Measurements from ENCODE around the gene THAP4. TPM values are rescaled to one million over a fixed set of nuclear protein-coding genes. Genes with fewer than 3 reads are reported as not detected.

The THAP4 gene
- total and polyA plus RNA-seq, 3 experiments from 2014 or later, result 42.3 to 51.9 (median 51.4) TPM

GRCh38 chr2:241639385-241639784 is 2.4 kb upstream of the THAP4 start:
- no peaks in the 10 kb centered on the region for H3K36me3 ChIP-seq (ENCODE audit: insufficient read depth, low read length)
- Mint-ChIP-seq H3K9me3 (no peaks in the 10 kb centered on the region), H3K4me3 (peak overlapping the region in 5 of 7 donors; percentile 31 to 94 (median 60)), H3K4me1 (peaks cover 44 to 75% (median 64%) of the 10 kb centered on the region in 3 donors), H3K27ac (peak overlapping the region in 3 of 8 donors; percentile 25 to 64 (median 54)), H3K27me3 (no peaks in the 10 kb centered on the region), H3K36me3 (peaks cover 0 to 20% (median 0%) of the 10 kb centered on the region in 3 donors)
- H3K4me3 ChIP-seq (ENCODE audit: low read length), result peak overlapping the region; percentile 91
- H3K4me1 ChIP-seq (ENCODE audit: insufficient read depth, low read length), result peaks cover 33% of the 10 kb centered on the region
- H3K27ac ChIP-seq (ENCODE audit: low read depth, low read length), result no peak overlapping the region
- H3K9me3 ChIP-seq (ENCODE audit: low read length), result no peaks in the 10 kb centered on the region
- H3K27me3 ChIP-seq (ENCODE audit: insufficient read depth, low read length, poor library complexity, severe bottlenecking), result no peaks in the 10 kb centered on the region
- DNase-seq, result no peak
- CTCF ChIA-PET, result interaction anchor here (1.7 kb wide), 1 partner anchor 20 kb away, joined by 5 read pairs; no protein-coding TSS in a partner anchor
- POLR2A ChIA-PET, result no interaction called here

GRCh38 chr2:241638940-241639339 is 2.0 kb upstream of the THAP4 start:
- Mint-ChIP-seq H3K36me3 (peaks cover 0 to 19% (median 0%) of the 10 kb centered on the region in 3 donors), H3K9me3 (no peaks in the 10 kb centered on the region), H3K4me1 (peaks cover 44 to 70% (median 64%) of the 10 kb centered on the region in 3 donors), H3K4me3 (peak overlapping the region in 6 of 7 donors; percentile 88 to 94 (median 90)), H3K27ac (peak overlapping the region in 7 of 8 donors; percentile 46 to 94 (median 79)), H3K27me3 (no peaks in the 10 kb centered on the region)
- no peaks in the 10 kb centered on the region for H3K9me3 ChIP-seq (ENCODE audit: low read length)
- H3K27me3 ChIP-seq (ENCODE audit: insufficient read depth, low read length, poor library complexity, severe bottlenecking), result no peaks in the 10 kb centered on the region
- no peak overlapping the region for H3K27ac ChIP-seq (ENCODE audit: low read depth, low read length)
- no peaks in the 10 kb centered on the region for H3K36me3 ChIP-seq (ENCODE audit: insufficient read depth, low read length)
- H3K4me3 ChIP-seq (ENCODE audit: low read length), result peak overlapping the region; percentile 91
- H3K4me1 ChIP-seq (ENCODE audit: insufficient read depth, low read length), result peaks cover 33% of the 10 kb centered on the region
- DNase-seq, result no peak
- ChIA-PET POLR2A (interaction anchor here (2.1 to 2.4 kb wide), 2 partner anchors 47 to 63 kb away, joined by 7 to 8 read pairs; partner anchors contain the start of genes DTYMK and ING5), CTCF (interaction anchor here (0.9 to 1.7 kb wide), 2 partner anchors 20 to 28 kb away, joined by 3 to 5 read pairs; no protein-coding TSS in a partner anchor)

GRCh38 chr2:241637795-241638660 is 1.1 kb upstream of the THAP4 start:
- peak; percentile 21 to 57 (median 33) for DNase-seq
- Histone ChIP-seq H3K4me3 (ENCODE audit: low read length) (peak overlapping the region; percentile 91), H3K36me3 (ENCODE audit: insufficient read depth, low read length) (peaks cover 8% of the 10 kb centered on the region), H3K27ac (ENCODE audit: low read depth, low read length) (peak overlapping the region; percentile 88), H3K4me1 (ENCODE audit: insufficient read depth, low read length) (peaks cover 33% of the 10 kb centered on the region), H3K27me3 (ENCODE audit: insufficient read depth, low read length, poor library complexity, severe bottlenecking) (no peaks in the 10 kb centered on the region), H3K9me3 (ENCODE audit: low read length) (no peaks in the 10 kb centered on the region)
- Mint-ChIP-seq H3K4me3 (peak overlapping the region; percentile 87 to 95 (median 90)), H3K4me1 (peaks cover 44 to 64% (median 64%) of the 10 kb centered on the region in 3 donors), H3K27ac (peak overlapping the region; percentile 78 to 94 (median 92)), H3K9me3 (no peaks in the 10 kb centered on the region), H3K36me3 (peaks cover 0 to 23% (median 3%) of the 10 kb centered on the region in 3 donors), H3K27me3 (no peaks in the 10 kb centered on the region)
- CTCF ChIA-PET, result interaction anchor here (0.9 to 1.7 kb wide), 2 partner anchors 21 to 27 kb away, joined by 3 to 5 read pairs; no protein-coding TSS in a partner anchor
- POLR2A ChIA-PET, result interaction anchor here (1.6 to 2.4 kb wide), 3 partner anchors 48 to 323 kb away, joined by 7 to 8 read pairs (median 8); partner anchors contain the start of genes DTYMK, HDLBP, ING5 and SEPTIN2

- Histone ChIP-seq H3K4me3 (ENCODE audit: low read length) (peak overlapping the region; percentile 58), H3K4me1 (ENCODE audit: insufficient read depth, low read length) (peaks cover 33% of the 10 kb centered on the region), H3K9me3 (ENCODE audit: low read length) (no peaks in the 10 kb centered on the region), H3K36me3 (ENCODE audit: insufficient read depth, low read length) (peaks cover 14% of the 10 kb centered on the region), H3K27me3 (ENCODE audit: insufficient read depth, low read length, poor library complexity, severe bottlenecking) (no peaks in the 10 kb centered on the region), H3K27ac (ENCODE audit: low read depth, low read length) (peak overlapping the region; percentile 38)
- POLR2A ChIA-PET, result interaction anchor here (1.6 to 2.4 kb wide), 3 partner anchors 50 to 322 kb away, joined by 7 to 8 read pairs (median 8); partner anchors contain the start of genes DTYMK, HDLBP, ING5 and SEPTIN2
- H3K4me3 Mint-ChIP-seq, result peak overlapping the region; percentile 78 to 88 (median 83)
- H3K9me3 Mint-ChIP-seq, result no peaks in the 10 kb centered on the region
- CTCF ChIA-PET, result no interaction called here
- H3K36me3 Mint-ChIP-seq, result peaks cover 0 to 36% (median 3%) of the 10 kb centered on the region in 3 donors
- H3K27ac Mint-ChIP-seq, result peak overlapping the region; percentile 10 to 87 (median 73)
- no peaks in the 10 kb centered on the region for H3K27me3 Mint-ChIP-seq
- peaks cover 38 to 55% (median 51%) of the 10 kb centered on the region in 3 donors for H3K4me1 Mint-ChIP-seq
- DNase-seq, result peak in 4 of 5 donors; percentile 4 to 33 (median 14)
Measured at GRCh38 chr2:241636182-241637017, 558 bp downstream of the THAP4 start.

GRCh38 chr2:241635756-241636155 is 1.2 kb downstream of the THAP4 start:
- ChIA-PET POLR2A (no interaction called here), CTCF (no interaction called here)
- peaks cover 14% of the 10 kb centered on the region for H3K36me3 ChIP-seq (ENCODE audit: insufficient read depth, low read length)
- peaks cover 35 to 51% (median 45%) of the 10 kb centered on the region in 3 donors for H3K4me1 Mint-ChIP-seq
- H3K36me3 Mint-ChIP-seq, result peaks cover 0 to 41% (median 3%) of the 10 kb centered on the region in 3 donors
- H3K9me3 ChIP-seq (ENCODE audit: low read length), result no peaks in the 10 kb centered on the region
- H3K27me3 Mint-ChIP-seq, result no peaks in the 10 kb centered on the region
- DNase-seq, result no peak
- no peaks in the 10 kb centered on the region for H3K27me3 ChIP-seq (ENCODE audit: insufficient read depth, low read length, poor library complexity, severe bottlenecking)
- H3K9me3 Mint-ChIP-seq, result no peaks in the 10 kb centered on the region
- peak overlapping the region; percentile 35 to 87 (median 73) for H3K27ac Mint-ChIP-seq
- H3K4me3 ChIP-seq (ENCODE audit: low read length), result no peak overlapping the region
- H3K4me1 ChIP-seq (ENCODE audit: insufficient read depth, low read length), result peaks cover 33% of the 10 kb centered on the region
- peak overlapping the region; percentile 78 to 88 (median 83) for H3K4me3 Mint-ChIP-seq
- H3K27ac ChIP-seq (ENCODE audit: low read depth, low read length), result peak overlapping the region; percentile 38

GRCh38 chr2:241633561-241633960 is 3.4 kb downstream of the THAP4 start:
- no peak overlapping the region for H3K27ac ChIP-seq (ENCODE audit: low read depth, low read length)
- H3K9me3 ChIP-seq (ENCODE audit: low read length), result no peaks in the 10 kb centered on the region
- no peak for DNase-seq
- peaks cover 19% of the 10 kb centered on the region for H3K4me1 ChIP-seq (ENCODE audit: insufficient read depth, low read length)
- POLR2A ChIA-PET, result interaction anchor here (0.6 kb wide), 1 partner anchor 78 kb away, joined by 7 read pairs; no protein-coding TSS in a partner anchor
- H3K36me3 ChIP-seq (ENCODE audit: insufficient read depth, low read length), result peaks cover 14% of the 10 kb centered on the region
- H3K4me3 ChIP-seq (ENCODE audit: low read length), result no peak overlapping the region
- Mint-ChIP-seq H3K27ac (no peak overlapping the region), H3K4me1 (peaks cover 20 to 37% (median 24%) of the 10 kb centered on the region in 3 donors), H3K36me3 (peaks cover 0 to 52% (median 3%) of the 10 kb centered on the region in 3 donors), H3K27me3 (no peaks in the 10 kb centered on the region), H3K4me3 (no peak overlapping the region), H3K9me3 (no peaks in the 10 kb centered on the region)
- H3K27me3 ChIP-seq (ENCODE audit: insufficient read depth, low read length, poor library complexity, severe bottlenecking), result no peaks in the 10 kb centered on the region
- CTCF ChIA-PET, result interaction anchor here (1.9 kb wide), 1 partner anchor 16 kb away, joined by 5 read pairs; no protein-coding TSS in a partner anchor

All from CD8-positive, alpha-beta memory T cell (primary cell).